Right lobe of liver (tissue), 4 donors: Measurements from ENCODE around the gene TM4SF5.

Experiments
- CTCF ChIP-seq, 4 donors: fragments of 200-600 bp in 3 of 4; fragments of 450-650 bp in 1 of 4; IDR thresholded peaks; one replicate each; pipeline versions ENCODE4 v1.5.1 to v1.8.0; 2016 to 2022; ENCODE audit warnings: antibody characterized with exemption in 4 of 4, mild to moderate bottlenecking in 2 of 4
- POLR2A ChIP-seq: fragments of 450-650 bp; IDR thresholded peaks from one replicate; pipeline ENCODE4 v1.6.1; 2017; ENCODE audit warnings: antibody characterized with exemption, mild to moderate bottlenecking
- donor health status: DM: no; HTN: no; CAD: no.
- donor health status: DM: no; HTN: no; CAD: no.
- donor health status: DM: no; HTN: yes; CAD: no.

- TF ChIP-seq CTCF (IDR thresholded peaks at IDR 0.05) (no peak), POLR2A (no peak)
Observed at GRCh38 chr17:4743898-4744297, 27.8 kb upstream of the TM4SF5 start.
